HG02870 (cell line): ENCODE measurements around the gene WDR70.
"Not testable (repeated sequence)": the region's sequence is repeated elsewhere in the genome, so short reads cannot be mapped to it uniquely, and the experiment has no call there.

Source experiments
- ATAC-seq: cut with Tn5 transposase; IDR thresholded peaks from one replicate; pipeline ENCODE4 v1.9.1; 2021; ENCODE audit warnings: mild to moderate bottlenecking, moderate library complexity; ENCODE audit not compliant: unreplicated experiment

Gene WDR70

DNA sequence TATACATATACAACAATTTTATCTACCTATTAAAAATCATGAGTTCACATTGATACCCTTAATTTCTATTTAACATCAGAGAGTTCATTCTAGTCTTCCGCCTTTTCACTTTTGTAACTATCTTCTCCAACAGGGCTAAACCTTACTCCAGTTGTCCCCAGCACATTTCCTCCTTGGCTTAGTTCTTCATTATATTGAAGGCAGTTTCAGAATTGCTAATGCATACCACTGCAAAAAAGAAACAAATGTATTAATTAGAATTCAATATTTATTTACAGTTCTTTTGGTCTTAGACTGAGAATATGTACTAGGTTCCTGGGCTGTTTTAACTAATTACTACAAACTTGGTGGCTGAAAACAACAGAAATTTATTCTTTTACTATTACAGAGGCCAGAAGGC is 132.5 kb downstream of the WDR70 start:
- no peak for ATAC-seq

DNA sequence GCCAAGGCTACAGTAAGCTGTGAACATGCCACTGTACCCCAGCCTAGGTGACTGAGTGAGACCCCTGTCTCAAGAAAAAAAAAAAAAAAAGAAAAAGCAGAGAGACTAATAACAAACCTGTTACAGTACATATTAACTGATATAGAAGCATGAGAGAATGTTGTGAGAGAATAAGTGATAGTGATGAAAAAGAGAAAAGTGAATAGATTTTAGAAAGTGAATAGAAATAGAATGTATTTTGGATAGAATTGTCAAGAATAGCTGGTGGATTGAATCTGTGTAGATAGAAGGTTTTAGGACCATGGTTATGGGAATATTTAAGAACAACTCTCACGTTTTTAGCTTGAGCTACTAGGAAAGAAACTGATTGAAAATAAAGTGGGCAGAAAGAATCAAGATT is 135.8 kb downstream of the WDR70 start:
- no peak for ATAC-seq

GRCh38 chr5:37517686-37518085 is 138.6 kb downstream of the WDR70 start:
- no peak for ATAC-seq

GRCh38 chr5:37518356-37518755 is 139.2 kb downstream of the WDR70 start:
- not testable (repeated sequence) for ATAC-seq

DNA sequence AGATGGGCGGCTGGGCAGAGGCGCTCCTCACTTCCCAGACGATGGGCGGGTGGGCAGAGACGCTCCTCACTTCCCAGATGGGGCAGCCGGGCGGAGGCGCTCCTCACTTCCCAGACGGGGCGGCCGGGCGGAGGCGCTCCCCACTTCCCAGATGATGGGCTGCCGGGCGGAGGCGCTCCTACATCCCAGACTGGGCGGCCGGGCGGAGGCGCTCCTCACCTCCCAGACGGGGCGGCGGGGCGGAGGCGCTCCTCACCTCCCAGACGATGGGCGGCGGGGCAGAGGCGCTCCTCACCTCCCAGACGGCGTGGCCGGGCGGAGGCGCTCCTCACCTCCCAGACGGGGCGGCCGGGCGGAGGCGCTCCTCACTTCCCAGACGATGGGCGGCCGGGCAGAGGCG is 140.2 kb downstream of the WDR70 start:
- no peak for ATAC-seq

GRCh38 chr5:37519807-37520206 is 140.7 kb downstream of the WDR70 start:
- no peak for ATAC-seq

DNA sequence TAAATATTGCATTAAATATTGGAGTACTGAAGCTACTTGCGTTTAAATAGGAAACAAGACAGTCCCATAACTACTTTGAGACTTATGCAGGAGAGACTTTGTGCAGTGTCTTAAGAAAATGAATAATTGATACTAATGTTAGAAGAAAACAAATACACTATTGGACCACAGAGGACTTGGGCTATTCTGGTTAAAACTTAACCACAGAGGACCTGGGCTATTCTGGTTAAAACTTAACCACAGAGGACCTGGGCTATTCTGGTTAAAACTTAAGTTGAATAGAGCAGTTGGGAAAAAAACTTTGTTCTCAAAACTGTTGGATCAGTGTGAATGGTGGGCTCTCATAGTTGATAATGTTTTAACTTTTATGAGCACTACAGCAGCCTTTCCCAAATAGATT is 141.7 kb downstream of the WDR70 start:
- no peak for ATAC-seq

DNA sequence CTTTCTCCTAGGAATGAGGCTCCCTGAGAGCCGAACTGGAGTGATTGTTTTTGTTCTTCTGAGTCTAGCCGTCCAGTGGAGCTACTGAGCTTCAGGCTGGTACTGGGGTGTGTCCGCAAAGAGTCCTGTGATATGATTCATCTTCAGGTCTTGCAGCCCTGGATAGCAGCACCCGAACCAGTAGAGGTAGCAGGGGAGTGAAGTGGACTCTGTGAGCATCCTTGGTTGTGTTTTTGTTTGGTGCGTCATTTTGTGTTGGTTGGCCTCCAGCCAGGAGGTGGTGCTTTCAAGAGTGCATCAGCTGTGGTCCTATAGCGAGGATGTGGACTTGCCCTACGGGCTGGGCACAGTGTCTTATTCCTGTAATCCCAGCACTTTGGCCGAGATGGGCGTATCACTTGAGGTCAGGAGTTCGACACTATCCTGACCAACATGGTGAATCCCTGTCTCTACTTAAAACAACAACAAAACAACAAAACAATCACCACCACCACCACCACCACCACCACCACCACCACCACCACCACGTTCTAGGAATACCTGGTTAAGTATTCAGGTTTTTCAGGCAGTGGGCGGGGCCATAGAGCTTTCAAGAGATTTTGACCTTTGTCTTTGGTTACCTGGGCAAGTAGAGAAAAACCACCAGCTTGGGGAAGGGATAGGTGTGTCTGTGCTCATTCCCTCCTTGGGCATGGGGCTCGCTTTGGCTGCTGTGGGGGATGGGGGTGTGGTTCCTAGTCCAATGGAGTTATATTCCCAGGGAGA is 154.0 kb downstream of the WDR70 start:
- ATAC-seq, result no peak

- ATAC-seq, result no peak
These were observed 154.7 kb downstream of the WDR70 start for GRCh38 chr5:37533851-37534250.

- ATAC-seq, result no peak
These were observed 160.3 kb downstream of the WDR70 start for GRCh38 chr5:37539459-37539858.

DNA sequence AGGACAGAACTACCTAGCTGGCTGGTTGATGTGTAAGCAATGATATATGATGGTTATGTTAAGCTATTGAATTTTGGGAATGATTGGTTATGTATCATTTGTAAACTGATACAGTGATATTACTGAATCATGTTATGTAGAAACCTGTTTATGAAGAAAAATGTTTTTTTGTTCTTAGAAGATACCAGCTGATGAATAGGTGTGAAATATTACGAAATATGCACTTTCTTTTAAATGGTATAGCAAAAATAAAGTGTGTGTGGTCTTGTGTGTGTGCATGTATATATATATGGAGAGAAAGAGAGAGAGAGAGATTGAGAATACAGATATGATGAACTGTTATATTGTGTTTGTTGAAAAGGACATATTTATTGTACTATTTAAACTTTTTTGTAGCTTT is 164.1 kb downstream of the WDR70 start:
- ATAC-seq, result no peak

- no peak for ATAC-seq
These were observed 170.3 kb downstream of the WDR70 start for GRCh38 chr5:37549411-37549810.

- ATAC-seq, result no peak
These were observed 173.0 kb downstream of the WDR70 start for GRCh38 chr5:37552161-37552560.

GRCh38 chr5:37552770-37553719 is 173.9 kb downstream of the WDR70 start:
- ATAC-seq, result no peak

GRCh38 chr5:37553720-37554404 is 174.7 kb downstream of the WDR70 start:
- no peak for ATAC-seq

- no peak for ATAC-seq
These were observed 175.3 kb downstream of the WDR70 start for GRCh38 chr5:37554405-37554739.

- no peak for ATAC-seq
These were observed 175.8 kb downstream of the WDR70 start for GRCh38 chr5:37554938-37555337.

DNA sequence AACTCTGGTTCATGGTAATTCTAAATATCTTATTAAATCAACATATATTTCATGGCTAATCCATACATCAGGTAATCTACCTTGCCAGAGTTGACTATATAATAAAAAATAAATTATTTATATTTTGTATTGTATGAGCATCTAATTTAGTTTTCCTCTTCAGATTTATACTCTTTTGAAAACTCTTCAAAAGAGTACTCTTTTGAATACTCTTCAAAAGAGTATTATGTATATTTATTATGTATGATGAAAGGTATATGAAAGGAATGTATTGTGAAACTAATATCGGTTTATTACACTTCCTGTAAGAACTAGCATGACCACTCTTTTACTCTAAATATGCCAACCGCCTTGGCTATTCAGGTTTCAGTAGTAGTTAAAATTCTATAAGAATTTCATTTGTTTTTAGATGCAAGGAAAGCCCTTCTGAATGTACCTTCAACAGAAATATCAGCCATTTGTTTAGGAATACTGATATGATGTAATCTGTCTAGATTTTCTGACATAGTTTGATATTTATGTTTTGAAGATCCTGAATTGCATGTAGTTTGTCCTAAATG is 178.7 kb downstream of the WDR70 start:
- no peak for ATAC-seq

DNA sequence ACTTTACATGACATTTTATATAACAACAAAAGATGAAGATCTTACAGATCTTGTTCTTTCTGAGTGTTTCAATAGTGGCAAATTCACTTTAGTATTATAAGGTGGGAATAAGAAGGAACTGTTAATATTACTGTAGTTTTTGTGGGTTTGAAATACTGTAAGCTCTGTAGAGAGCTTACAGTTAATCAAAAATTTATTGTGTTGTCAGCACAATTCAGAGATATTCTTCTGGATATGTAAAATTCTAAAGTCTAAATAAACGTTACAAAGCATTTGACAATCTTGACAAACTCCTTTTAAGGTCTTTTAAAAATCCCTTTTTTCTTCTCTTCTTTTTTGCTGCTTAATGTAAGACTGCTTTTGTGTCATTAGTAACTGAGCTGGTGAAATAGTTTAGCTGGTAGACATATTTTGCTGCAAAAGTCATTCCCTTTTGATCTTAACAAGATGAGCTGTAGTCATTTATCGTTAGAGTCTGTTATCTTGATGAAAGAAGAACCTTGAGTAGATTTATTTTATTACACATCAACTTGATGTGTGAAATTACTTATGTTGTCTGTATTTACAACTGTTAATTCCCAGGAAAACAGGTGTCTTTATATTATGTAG is 186.0 kb downstream of the WDR70 start:
- no peak for ATAC-seq

DNA sequence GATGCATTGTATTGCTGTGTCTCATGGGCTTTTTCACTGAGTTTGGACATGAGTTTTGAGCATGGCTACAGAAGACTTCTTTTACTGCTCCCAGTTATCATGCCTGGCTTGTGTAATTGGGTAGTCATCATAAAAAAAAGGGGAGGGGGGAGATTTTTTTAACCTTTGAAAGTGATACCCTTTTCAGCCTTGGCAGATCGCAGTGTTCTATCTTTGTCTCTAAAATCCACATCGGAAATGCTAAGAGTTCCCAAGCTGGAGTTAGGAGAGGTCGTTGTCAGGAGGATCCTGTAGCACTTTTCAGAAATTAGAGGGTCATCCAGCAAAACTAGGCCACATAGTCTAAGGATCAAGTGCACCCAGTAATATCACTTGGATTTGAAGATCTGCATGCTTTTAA is 188.4 kb downstream of the WDR70 start:
- no peak for ATAC-seq
